ENCODE measurements around the gene CORO1C. TPM values are rescaled to one million over a fixed set of nuclear protein-coding genes. Genes with fewer than 3 reads are reported as not detected.

CORO1C gene
- polyA plus RNA-seq, 1 experiment: 532 TPM

DNA sequence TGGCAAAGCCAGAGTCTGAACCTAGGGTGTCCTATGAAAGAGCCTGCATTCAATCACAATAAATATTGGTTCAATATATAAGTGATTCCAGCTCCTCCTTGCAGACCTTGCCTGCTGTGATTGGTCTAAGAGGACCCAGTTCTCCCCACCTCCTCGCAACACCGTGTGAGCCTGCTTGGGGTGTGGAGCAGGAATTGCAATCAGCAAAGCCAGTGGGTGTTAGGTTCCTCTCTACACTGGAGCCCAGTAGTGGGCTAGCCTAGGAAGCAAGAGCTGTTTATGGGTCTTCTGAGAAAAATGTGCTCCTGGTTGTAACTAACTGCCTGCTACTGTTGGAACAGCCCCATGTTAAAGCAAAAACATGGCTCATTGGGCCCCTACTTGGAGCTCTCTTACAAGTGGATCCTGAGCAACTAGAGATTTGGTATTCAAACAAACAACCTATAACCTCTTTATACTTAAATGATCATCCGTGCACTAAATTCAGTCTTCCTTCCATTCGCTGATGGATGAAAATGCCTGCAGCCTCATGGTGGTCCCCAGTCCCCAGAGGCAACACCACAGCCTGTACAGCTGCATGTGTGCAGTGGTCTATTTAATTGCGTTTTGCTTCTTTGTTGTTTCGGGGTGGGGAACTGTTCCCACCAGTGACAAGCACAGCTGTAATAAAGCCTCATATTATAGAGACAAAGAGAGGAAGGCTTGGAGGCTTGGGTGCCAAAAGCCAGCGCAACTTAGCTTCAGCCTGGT lies 93.9 kb downstream of the CORO1C start:
- no peaks in the 10 kb centered on the region for H3K36me3 ChIP-seq (ENCODE audit: control insufficient read depth, insufficient read depth, low read length)
- ChIA-PET POLR2A (no interaction called here), CTCF (interaction anchor here (0.7 to 1.5 kb wide), 4 partner anchors 10 to 166 kb away, joined by 3 read pairs; partner anchors contain the start of gene ISCU)
- TF ChIP-seq, protein P1, sequence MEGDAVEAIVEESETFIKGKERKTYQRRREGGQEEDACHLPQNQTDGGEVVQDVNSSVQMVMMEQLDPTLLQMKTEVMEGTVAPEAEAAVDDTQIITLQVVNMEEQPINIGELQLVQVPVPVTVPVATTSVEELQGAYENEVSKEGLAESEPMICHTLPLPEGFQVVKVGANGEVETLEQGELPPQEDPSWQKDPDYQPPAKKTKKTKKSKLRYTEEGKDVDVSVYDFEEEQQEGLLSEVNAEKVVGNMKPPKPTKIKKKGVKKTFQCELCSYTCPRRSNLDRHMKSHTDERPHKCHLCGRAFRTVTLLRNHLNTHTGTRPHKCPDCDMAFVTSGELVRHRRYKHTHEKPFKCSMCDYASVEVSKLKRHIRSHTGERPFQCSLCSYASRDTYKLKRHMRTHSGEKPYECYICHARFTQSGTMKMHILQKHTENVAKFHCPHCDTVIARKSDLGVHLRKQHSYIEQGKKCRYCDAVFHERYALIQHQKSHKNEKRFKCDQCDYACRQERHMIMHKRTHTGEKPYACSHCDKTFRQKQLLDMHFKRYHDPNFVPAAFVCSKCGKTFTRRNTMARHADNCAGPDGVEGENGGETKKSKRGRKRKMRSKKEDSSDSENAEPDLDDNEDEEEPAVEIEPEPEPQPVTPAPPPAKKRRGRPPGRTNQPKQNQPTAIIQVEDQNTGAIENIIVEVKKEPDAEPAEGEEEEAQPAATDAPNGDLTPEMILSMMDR (IDR thresholded peaks at IDR 0.05; ENCODE audit: insufficient read depth, low read depth, low read length): no peak
- no peaks in the 10 kb centered on the region for H3K27me3 ChIP-seq (ENCODE audit: control insufficient read depth, insufficient read depth, low read length)
- DNase-seq (ENCODE audit: low read depth): no peak
- H3K4me3 ChIP-seq (ENCODE audit: low read depth, low read length): no peak overlapping the region

DNA sequence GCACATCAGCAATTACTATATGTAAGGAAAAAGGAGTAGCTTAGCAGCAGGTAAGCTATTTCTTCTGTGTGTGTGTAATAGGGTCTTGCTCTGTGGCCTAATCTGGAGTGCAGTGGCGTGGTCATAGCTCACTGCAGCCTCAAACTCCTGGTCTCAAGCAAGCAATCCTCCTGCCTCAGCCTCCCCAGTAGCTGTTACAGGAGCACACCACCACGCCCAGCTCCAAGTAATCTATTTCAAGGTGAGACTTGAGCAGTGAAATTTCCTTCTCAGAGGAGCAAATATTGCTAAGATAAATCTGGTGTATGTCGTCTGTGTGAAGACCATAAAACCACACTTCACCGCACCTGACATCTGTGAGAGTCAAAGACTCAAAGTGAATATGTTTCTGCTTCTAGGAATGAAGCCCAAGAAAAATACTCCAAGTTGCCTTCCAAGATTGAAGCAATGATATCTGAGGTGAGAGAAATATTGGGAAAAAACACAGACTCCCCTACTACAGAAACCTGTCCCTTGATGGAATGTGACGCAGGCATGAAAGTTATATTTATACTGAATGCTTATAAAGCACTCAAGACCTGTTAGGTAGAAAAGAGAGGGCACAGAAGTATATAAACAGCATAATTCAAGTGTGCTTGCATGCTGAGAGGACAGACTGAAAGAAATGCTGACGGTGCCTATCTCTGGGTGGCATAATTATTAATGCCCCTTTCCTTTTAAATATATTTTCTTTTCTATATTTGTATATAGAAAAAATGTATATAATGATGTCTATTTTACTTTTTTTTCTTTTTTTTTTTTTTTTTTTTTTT lies 95.1 kb downstream of the CORO1C start:
- ChIA-PET CTCF (interaction anchor here (1.0 to 1.5 kb wide), 4 partner anchors 15 to 66 kb away, joined by 3 read pairs; no protein-coding TSS in a partner anchor), POLR2A (no interaction called here)
- Histone ChIP-seq H3K4me3 (ENCODE audit: low read depth, low read length) (no peak overlapping the region), H3K27me3 (ENCODE audit: control insufficient read depth, insufficient read depth, low read length) (no peaks in the 10 kb centered on the region), H3K36me3 (ENCODE audit: control insufficient read depth, insufficient read depth, low read length) (no peaks in the 10 kb centered on the region)
- DNase-seq (ENCODE audit: low read depth): no peak
- TF ChIP-seq, protein P1 (IDR thresholded peaks at IDR 0.05; ENCODE audit: insufficient read depth, low read depth, low read length): no peak

DNA sequence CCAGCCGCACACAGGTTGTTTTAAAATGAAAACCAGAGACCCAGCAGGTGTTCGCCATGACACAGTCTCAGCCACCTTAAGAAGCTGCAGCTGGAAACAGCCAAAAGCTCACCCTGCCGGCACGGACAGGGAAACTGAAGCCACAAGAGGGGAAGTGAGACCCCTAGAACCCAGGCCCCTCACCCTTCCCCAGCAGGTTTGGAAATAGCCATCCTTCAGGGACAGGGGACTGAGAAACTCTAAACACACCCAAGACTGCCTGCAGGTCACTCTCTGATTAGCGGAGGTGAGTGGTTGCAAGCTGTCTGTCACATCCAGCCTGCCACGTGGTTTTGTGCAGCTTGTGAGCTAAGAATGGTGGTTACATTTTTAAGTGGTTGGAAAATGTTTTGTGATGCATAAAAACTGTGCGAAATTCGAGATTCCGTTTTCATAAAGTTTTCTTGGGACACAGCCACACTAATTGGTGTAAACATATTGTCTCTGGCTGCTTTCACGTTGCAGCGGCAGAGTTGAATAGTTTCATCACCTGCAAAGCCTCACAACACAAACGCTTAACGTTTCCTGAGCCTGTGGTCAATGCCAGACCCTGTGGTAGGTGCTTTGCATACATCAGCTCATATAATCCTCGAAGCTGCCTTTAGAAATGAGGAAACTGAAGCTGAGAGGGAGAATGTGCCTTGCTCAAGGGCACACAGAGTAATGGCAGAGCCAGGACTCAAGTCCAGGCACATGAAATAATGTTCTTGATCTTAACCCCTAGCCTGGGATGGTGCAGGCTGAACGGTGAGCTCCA lies 95.9 kb downstream of the CORO1C start:
- CTCF ChIA-PET: interaction anchor here (0.9 to 1.2 kb wide), 4 partner anchors 17 to 315 kb away, joined by 3 to 4 read pairs (median 3); no protein-coding TSS in a partner anchor

DNA sequence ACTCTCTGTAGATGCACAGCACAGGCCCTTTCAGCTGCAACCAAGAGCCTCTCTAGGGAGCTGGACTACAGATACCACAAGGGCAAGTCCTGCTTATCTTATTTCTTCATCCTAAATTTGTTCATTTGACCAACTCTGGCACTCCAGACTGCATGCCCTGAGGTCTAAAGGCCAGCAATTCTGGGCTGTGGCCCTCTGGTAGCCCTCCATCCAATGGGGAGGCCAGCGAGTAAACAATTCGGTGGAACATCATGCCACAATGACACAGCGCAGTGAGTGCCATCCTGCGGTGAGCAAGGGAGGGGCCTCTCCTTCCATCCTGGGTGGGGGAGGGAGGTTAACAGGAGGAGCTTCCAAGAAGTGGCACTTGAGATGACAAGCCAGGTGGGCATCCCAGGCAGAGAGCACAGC lies 97.0 kb downstream of the CORO1C start:
- TF ChIP-seq, protein P1 (IDR thresholded peaks at IDR 0.05; ENCODE audit: insufficient read depth, low read depth, low read length): no peak
- no peak for DNase-seq (ENCODE audit: low read depth)
- H3K36me3 ChIP-seq (ENCODE audit: control insufficient read depth, insufficient read depth, low read length): no peaks in the 10 kb centered on the region
- H3K4me3 ChIP-seq (ENCODE audit: low read depth, low read length): no peak overlapping the region
- POLR2A ChIA-PET: no interaction called here
- no peaks in the 10 kb centered on the region for H3K27me3 ChIP-seq (ENCODE audit: control insufficient read depth, insufficient read depth, low read length)
- CTCF ChIA-PET: no interaction called here

More for the DNA sequence above, 95.9 kb downstream of the CORO1C start:
- no peaks in the 10 kb centered on the region for H3K36me3 ChIP-seq (ENCODE audit: control insufficient read depth, insufficient read depth, low read length)
- no peaks in the 10 kb centered on the region for H3K27me3 ChIP-seq (ENCODE audit: control insufficient read depth, insufficient read depth, low read length)
- no peak overlapping the region for H3K4me3 ChIP-seq (ENCODE audit: low read depth, low read length)
- no peak for DNase-seq (ENCODE audit: low read depth)
- POLR2A ChIA-PET: no interaction called here
- TF ChIP-seq, protein P1 (IDR thresholded peaks at IDR 0.05; ENCODE audit: insufficient read depth, low read depth, low read length): no peak

All from BJ (cell line).